ENCODE results near the gene KCTD7.
"Not testable (repeated sequence)": the region's sequence is repeated elsewhere in the genome, so short reads cannot be mapped to it uniquely, and the experiment has no call there.

The KCTD7 gene

DNA sequence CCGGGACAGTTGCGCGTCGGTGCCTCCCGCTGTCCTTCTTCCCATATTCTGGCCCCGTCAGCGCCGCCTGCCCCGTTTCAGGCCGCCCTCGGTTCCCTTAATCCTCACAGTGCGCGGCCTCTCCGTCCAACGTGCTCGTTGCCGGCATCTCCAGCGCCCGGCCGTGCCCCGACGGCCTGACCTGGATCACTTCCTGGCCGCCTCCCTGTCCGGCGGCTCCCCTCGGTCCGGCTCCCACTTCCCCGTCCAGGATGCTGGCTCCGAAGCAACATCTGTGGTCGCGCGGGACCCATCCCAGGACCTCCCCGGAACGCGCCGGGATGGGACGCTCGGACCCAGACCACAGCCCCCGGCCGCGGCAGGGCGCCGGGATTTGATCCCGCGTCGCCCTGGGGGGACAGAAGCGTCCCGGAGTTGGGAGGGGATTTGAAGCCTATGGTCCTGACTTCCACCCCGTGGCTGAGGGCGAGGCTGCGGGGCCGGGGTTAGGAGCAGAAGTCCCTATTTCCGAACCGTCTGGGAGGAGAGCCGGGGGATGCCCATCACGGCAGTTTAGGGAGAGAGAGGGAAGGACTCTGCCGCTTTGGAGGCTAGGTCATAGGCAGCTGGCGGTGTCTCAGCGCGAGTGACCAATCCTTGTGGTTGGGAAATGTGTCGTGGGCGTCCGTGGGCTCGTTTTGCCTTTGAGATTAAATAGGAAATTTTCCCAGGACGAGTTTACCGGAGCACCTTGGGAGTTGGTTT, 53.8 kb downstream of the KCTD7 start:
- peak; percentile 79 for DNase-seq (ENCODE audit: low spot score)

DNA sequence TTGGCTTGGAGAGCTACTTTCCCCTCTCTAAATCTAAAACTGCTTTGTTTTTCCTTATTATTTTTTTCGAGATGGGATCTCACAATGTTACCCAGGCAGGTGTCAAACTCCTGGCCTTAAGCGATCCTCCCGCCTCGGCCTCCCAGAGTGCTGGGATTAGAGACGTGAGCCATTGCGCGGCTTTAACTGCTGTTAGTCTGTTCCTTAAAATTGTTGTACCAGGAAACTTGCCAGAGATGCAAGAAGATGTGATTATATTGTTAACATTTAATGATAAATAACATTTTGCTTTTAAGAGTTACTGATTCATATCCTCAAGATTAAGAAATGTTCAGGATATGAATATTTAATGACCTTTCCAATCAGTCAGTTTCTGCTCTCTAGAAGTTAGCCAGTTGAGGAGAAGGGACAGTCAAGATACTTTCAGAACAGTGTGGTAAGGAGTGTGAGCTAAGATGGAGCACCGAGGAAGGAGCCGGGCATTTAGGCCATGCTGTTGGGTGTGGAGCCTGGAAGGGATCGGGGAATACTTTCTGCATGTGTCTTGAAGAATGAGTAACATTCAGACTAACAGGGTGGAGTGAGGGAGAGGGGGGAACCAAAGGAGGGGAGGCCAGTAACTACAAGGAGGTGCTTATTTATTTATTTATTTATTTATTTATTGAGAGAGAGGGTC, 54.6 kb downstream of the KCTD7 start:
- peak; percentile 70 for DNase-seq (ENCODE audit: low spot score)

DNA sequence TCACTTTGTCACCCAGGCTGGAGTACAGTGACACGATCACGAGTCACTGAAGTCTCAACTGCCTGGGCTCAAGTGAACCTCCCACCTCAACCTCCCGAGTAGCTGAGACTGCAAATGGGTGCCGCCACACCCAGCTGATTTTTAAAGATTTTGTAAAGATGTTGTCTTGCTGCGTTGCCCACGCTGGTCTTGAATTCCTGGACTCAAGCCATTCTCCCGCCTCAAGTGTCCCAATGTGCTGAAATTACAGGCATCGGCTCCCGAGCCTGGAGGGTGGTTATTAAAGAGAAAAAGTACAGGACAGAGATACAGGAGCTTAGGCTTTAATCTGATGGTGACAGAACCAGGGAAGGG, 55.1 kb downstream of the KCTD7 start:
- no peak for DNase-seq (ENCODE audit: low spot score)

DNA sequence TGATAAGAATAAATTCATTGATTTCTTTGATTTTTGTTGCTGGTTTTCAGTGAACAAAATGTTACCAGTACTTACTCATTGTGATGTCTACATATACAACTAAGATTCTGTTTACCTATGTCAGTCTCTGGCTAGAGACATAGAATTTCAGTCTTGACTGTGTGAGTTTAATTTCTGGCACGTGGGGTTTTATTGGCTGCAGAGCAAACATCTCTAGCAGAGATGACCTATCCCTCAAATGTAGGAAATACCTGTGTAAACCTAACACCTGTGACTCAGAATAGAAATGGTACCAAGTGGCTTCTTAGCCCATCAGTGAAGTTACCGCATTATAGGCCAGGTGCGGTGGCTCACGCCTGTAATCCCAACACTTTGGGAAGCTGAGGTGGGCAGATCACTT, 57.0 kb downstream of the KCTD7 start:
- not testable (repeated sequence) for DNase-seq (ENCODE audit: low spot score)

DNA sequence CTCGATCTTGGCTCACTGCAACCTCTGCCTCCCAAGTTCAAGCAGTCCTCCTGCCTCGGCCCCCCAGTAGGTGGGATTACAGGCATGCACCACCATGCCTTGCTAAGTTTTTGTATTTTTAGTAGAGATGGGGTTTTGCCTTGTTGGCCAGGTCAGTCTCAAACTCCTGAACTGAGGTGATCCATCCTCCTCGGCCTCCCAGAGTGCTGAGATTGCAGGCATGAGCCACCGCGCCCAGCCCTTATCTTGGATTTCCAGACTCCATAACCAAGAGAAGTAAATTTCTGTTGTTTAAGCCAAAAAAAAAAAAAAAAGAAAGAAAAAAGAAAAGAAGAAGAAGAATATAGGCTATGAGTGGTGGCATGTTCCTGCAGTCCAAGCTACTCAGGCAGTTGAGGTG, 58.5 kb downstream of the KCTD7 start:
- no peak for DNase-seq (ENCODE audit: low spot score)

DNA sequence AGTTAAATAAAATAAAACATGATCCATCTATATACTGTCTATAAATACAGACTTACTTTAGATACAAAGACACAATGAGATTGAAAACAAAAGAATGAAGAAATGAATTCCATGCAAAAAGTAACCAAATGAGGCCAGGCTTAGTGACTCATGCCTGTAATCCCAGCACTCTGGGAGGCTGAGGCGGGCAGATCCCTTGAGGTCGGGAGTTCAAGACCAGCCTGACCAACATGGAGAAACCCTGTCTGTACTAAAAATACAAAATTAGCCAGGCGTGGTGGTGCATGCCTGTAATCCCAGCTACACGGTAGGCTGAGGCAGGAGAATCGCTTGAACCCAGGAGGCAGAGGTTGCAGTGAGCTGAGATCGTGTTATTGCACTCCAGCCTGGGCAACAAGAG, 59.0 kb downstream of the KCTD7 start:
- DNase-seq (ENCODE audit: low spot score): not testable (repeated sequence)

DNA sequence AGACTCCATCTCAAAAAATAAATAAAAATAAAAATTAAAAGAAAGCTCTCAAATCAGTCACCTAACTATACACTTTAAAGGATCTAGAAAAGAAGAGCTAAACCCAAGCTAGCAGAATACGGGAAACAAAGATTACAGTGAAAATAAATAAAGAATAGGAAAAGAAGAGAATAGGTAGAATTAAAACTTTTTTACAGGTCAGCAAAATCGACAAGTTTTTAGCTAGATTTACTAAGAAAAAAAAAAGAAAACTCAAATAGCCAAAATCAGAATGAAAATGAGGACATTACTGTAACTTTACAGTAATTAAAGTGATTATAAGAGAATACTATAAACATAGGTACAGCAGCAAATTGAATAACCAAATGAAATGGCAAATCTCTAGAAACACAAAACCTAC, 60.4 kb downstream of the KCTD7 start:
- DNase-seq (ENCODE audit: low spot score): no peak

DNA sequence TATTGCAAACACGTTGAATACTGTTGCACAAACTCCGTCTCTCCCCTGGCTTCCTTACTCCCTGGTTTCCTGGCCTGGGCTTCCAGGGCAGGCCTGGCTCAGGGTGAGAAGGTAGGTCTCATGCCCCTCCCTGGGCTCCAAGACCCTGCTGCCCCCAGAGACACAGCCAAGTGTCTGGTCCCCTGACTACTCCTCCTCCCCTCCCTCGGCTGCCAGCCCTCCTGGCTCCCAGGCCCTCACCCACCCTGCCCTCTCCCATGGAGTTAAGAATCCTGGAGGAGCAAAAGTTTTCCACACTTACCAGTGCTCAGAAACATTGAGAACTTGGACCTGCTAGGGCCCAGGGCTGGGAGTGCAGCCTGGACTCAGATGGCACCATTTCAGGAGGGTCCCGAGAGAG, 64.7 kb downstream of the KCTD7 start:
- no peak for DNase-seq (ENCODE audit: low spot score)

Measured in RKO (cell line).